Measurements from ENCODE around the gene SELENOF. TPM values are rescaled to one million over a fixed set of nuclear protein-coding genes. Genes with fewer than 3 reads are reported as not detected.

The SELENOF gene
- total and polyA plus RNA-seq, 2 of the 13 experiments (the other 11 are each of a cell fraction or from before 2014, with no cell fraction given), result 133 to 163 TPM

- BruUV-seq (replicated peaks), result no TSS peak
- ChIA-PET POLR2A (no interaction called here), CTCF (ENCODE audit: low intra/inter-chr PET ratio, low total read pairs) (no interaction called here)
- no peak overlapping the region for H3K4me2 ChIP-seq (ENCODE audit: low read depth, low read length)
- FAIRE-seq, result no peak
- in situ Hi-C loops (cut with HindIII; ENCODE audit: extremely low pct_ligation_motif_present, low pct_unique_long_range_greater_than_20kb) (loop anchor here (10.0 kb wide), 1 partner anchor 257 kb away; no protein-coding TSS in a partner anchor), intact Hi-C loops (cut with micrococcal nuclease; ENCODE audit: unreplicated experiment) (no loop called here)
- no peaks in the 10 kb centered on the region for H4K20me1 ChIP-seq (ENCODE audit: insufficient read depth, low read length)
- H3K36me3 ChIP-seq (replicated peaks in 1 of 2; ENCODE audit: control insufficient read depth in 1 of 2, insufficient read depth in 2 of 2, low read length in 2 of 2), result no peaks in the 10 kb centered on the region
- no peak for ATAC-seq
- no peak overlapping the region for H3K27ac ChIP-seq (ENCODE audit: extremely low read length, insufficient read depth, low read length)
- WGBS (ENCODE audit: low lambda C conversion rate), result 60% methylated on average over 3 of the region's 3 CpGs
- H3K79me2 ChIP-seq (ENCODE audit: insufficient read depth, low read length), result no peaks in the 10 kb centered on the region
- H3K9ac ChIP-seq (ENCODE audit: insufficient read depth, low read depth, low read length), result no peak overlapping the region
- no peaks in the 10 kb centered on the region for H3K9me3 ChIP-seq (ENCODE audit: low read length)
- peaks cover 46% of the 10 kb centered on the region for H3K4me1 ChIP-seq (ENCODE audit: insufficient read depth, low read length)
- H2AFZ ChIP-seq (ENCODE audit: low read length), result no peak overlapping the region
- no peak for DNase-seq (ENCODE audit: low spot score)
- no peaks in the 10 kb centered on the region for H3K27me3 ChIP-seq (ENCODE audit: control insufficient read depth in 1 of 2, insufficient read depth in 2 of 2, low read length in 2 of 2)
- no peak overlapping the region for H3K4me3 ChIP-seq (replicated peaks in 1 of 3; ENCODE audit: insufficient read depth in 1 of 3, low read depth in 2 of 3, low read length in 3 of 3)
- TF ChIP-seq ETV6 (CRISPR knock-in tag; conservative IDR thresholded peaks at IDR 0.05) (no peak), HNF4A (CRISPR knock-in tag; IDR thresholded peaks at IDR 0.05) (no peak), SETDB1 (CRISPR knock-in tag; IDR thresholded peaks at IDR 0.05; ENCODE audit: borderline replicate concordance) (no peak), CREB1 (IDR thresholded peaks at IDR 0.05) (no peak), CREB1 (CRISPR knock-in tag; IDR thresholded peaks at IDR 0.05) (no peak), CHD4 (IDR thresholded peaks at IDR 0.05; ENCODE audit: borderline replicate concordance, low read length) (no peak), THYN1 (CRISPR knock-in tag; IDR thresholded peaks at IDR 0.05; ENCODE audit: borderline replicate concordance, low read depth) (no peak), NFYC (CRISPR knock-in tag; IDR thresholded peaks at IDR 0.05) (no peak), SKI (IDR thresholded peaks at IDR 0.05; ENCODE audit: partially characterized antibody) (no peak), ZNF160 (CRISPR knock-in tag; IDR thresholded peaks at IDR 0.05) (no peak), FOXA3 (CRISPR knock-in tag; IDR thresholded peaks at IDR 0.05) (no peak), EED (CRISPR knock-in tag; IDR thresholded peaks at IDR 0.05) (no peak), ZC3H13 (CRISPR knock-in tag; IDR thresholded peaks at IDR 0.05) (no peak), GTF2F1 (IDR thresholded peaks at IDR 0.05; ENCODE audit: low read length) (no peak)
- TF ChIP-seq, protein P1, sequence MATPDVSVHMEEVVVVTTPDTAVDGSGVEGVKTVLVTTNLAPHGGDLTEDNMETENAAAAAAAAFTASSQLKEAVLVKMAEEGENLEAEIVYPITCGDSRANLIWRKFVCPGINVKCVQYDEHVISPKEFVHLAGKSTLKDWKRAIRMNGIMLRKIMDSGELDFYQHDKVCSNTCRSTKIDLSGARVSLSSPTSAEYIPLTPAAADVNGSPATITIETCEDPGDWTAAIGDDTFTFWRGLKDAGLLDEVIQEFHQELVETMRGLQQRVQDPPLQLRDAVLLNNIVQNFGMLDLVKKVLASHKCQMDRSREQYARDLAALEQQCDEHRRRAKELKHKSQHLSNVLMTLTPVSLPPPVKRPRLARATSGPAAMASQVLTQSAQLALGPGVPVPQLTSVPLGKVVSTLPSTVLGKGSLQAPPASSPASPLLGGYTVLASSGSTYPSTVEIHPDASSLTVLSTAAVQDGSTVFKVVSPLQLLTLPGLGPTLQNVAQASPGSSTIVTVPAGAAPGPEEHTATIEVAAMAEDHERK (CRISPR knock-in tag; IDR thresholded peaks at IDR 0.05; ENCODE audit: low read depth), result no peak
- TF ChIP-seq, protein P2, sequence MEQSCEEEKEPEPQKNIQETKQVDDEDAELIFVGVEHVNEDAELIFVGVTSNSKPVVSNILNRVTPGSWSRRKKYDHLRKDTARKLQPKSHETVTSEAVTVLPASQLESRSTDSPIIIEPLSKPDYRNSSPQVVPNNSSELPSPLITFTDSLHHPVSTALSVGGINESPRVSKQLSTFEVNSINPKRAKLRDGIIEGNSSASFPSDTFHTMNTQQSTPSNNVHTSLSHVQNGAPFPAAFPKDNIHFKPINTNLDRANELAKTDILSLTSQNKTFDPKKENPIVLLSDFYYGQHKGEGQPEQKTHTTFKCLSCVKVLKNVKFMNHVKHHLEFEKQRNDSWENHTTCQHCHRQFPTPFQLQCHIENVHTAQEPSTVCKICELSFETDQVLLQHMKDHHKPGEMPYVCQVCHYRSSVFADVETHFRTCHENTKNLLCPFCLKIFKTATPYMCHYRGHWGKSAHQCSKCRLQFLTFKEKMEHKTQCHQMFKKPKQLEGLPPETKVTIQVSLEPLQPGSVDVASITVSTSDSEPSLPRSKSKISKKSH (CRISPR knock-in tag; IDR thresholded peaks at IDR 0.05; ENCODE audit: borderline replicate concordance), result no peak
- TF ChIP-seq, protein P3, sequence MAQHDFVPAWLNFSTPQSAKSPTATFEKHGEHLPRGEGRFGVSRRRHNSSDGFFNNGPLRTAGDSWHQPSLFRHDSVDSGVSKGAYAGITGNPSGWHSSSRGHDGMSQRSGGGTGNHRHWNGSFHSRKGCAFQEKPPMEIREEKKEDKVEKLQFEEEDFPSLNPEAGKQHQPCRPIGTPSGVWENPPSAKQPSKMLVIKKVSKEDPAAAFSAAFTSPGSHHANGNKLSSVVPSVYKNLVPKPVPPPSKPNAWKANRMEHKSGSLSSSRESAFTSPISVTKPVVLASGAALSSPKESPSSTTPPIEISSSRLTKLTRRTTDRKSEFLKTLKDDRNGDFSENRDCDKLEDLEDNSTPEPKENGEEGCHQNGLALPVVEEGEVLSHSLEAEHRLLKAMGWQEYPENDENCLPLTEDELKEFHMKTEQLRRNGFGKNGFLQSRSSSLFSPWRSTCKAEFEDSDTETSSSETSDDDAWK (CRISPR knock-in tag; IDR thresholded peaks at IDR 0.05), result no peak
Observed at GRCh38 chr1:86828024-86828423, 85.9 kb downstream of the SELENOF start.
